Stimulated activated CD4-positive, alpha-beta T cell treated with anti-CD3 and anti-CD28 coated beads, Interleukin-4, amount 100 ng/mL, for 4 hours (primary cell): ENCODE results near the gene DOCK1.

Experiments used
- DNase-seq, 2 experiments: peaks; one replicate each; pipeline ENCODE4 v3.0.0-alpha.2; 2020

DOCK1 gene

GRCh38 chr10:127449490-127449889 is 544.3 kb downstream of the DOCK1 start:
- no peak for DNase-seq

DNA sequence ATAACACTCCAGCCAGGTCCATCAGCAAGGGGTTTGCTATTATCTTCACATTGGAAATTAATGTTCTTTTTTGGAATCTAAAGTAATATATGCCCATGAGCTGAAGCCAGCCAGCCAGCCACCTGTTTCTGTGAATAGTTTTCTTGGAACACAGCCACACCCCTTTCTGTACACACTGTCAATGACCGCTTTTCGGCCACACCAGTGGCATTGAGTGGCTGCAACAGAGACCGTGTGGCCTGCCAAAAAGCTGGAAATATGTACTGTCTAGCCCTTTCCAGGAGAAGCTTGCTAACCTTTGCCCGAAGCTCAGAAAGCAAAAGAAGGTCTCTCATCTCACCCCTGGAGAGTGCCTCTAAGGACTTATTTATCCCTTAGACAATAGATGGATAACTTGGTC is 545.4 kb downstream of the DOCK1 start:
- no peak for DNase-seq

- no peak for DNase-seq
These were observed 546.4 kb downstream of the DOCK1 start for GRCh38 chr10:127451628-127452027.

DNA sequence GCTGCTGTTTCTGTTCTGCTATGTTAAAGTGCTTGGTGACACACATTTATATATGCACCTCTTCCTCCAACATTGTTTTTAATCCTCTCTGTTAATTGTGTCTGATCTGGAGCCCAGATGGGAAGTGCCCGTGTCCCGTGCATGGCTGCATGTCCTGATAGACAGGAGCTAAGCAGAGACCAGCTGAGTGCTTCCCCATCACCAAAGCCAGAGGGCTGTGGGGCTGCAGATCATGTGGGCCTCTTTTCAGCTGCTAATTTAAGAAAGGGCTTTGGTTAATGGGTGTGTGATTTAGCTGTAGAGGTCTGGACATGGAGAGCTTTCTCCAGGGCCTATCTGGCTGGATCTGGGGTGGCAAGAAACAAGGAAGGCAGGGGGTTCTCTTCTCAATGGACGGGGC is 547.3 kb downstream of the DOCK1 start:
- no peak for DNase-seq

DNA sequence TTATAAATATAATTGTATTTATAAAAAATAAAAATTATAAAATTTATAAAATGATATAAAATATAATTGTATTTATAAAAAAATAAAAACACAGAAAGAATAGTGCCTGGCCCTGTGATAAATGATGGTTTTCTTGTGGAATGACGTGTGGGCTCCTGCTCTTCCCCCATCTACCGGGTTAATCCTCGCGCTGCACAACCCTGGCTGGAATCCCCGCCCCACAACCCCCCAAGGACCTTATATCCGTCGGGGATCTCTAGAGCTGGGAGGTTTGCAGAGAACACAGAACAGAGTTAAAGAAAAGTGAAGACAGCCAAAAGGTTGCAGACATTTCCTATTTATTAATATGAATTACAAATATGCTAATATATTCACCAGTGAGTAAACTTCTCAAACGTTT is 548.5 kb downstream of the DOCK1 start:
- DNase-seq: no peak

DNA sequence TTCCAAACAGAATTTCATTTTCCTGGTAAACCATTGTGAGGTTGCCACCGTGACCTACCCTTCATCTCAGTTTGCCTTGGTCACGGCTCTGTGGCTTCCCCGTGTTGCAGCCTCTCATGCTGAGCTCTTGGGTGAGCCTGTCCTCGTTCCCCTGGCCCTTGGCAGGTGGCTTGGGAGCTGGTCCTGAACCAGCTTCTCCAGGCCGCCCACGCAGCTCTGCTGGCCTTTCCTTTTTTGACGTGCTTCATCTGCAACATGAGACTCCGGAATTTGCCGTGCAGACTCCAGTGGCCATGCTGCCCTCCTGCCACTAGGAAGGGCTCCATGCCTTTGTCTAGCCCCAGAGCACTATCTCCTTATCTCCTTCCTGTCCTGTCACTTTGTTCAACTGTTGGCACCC is 550.9 kb downstream of the DOCK1 start:
- DNase-seq: no peak

DNA sequence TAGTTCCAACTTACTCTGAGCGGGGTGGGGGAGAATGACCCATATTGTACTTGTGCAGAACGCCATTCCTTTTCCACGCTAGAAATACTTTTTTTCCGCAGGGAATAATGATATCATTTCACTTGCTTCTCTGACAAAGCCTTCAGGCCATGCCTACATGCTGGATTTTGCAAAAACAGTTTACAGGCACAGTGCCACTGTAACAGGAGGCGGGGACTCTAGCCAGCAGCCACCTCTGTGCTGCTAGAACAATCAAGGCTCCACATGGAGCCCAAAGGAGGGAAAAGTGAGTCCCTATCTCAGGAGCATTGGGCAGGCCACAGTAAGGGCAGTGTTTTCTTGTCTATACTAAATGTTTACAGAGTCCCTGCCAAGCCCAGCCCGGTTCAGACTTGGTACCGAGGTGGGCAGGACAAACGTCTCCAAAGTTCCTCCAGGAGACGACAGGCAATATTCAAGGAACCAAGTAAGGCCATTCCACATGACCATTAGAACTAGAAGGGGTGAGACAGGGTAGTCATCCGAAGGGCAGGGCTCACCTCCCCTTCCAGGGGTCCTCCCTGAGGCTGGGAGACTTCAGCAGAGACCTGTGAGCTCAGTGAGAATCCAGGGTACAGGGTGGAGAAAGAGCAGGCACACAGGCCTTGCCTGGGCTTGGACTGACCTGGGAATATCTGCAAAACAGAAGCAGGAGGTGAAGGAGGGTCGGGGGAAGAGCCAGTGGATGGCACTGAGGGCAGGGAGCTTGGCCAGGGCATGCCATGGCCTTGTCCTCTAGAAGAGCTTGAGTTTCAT is 553.0 kb downstream of the DOCK1 start:
- DNase-seq: no peak

- no peak for DNase-seq
These were observed 553.6 kb downstream of the DOCK1 start for GRCh38 chr10:127458829-127459228.

GRCh38 chr10:127459918-127460317 is 554.7 kb downstream of the DOCK1 start:
- no peak for DNase-seq

- DNase-seq: no peak
These were observed 557.5 kb downstream of the DOCK1 start for GRCh38 chr10:127462643-127463295.

- no peak for DNase-seq
These were observed 558.3 kb downstream of the DOCK1 start for GRCh38 chr10:127463548-127463947.

DNA sequence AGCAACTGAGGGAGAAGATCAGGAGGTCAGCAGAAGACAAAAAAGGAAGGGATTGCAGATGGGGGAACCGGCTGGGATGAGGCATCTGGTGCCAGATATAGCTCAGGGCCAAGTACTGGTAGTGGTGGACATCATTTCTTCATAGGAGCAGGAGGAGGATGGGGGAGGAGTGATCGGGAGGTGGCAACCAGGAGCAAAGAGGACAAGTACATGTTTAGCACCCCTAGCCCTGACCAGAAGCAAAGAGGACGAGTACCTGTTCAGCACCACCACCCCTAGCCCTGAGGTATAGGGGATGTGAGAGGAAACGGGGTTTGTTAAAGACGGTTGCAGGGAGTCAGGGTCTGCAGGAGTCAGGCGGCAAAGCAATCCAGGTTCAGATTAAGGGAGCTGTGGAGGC is 559.3 kb downstream of the DOCK1 start:
- DNase-seq: no peak

GRCh38 chr10:127467811-127468210 is 562.6 kb downstream of the DOCK1 start:
- no peak for DNase-seq

GRCh38 chr10:127468632-127469031 is 563.4 kb downstream of the DOCK1 start:
- no peak for DNase-seq

- no peak for DNase-seq
These were observed 565.7 kb downstream of the DOCK1 start for GRCh38 chr10:127470911-127471310.

DNA sequence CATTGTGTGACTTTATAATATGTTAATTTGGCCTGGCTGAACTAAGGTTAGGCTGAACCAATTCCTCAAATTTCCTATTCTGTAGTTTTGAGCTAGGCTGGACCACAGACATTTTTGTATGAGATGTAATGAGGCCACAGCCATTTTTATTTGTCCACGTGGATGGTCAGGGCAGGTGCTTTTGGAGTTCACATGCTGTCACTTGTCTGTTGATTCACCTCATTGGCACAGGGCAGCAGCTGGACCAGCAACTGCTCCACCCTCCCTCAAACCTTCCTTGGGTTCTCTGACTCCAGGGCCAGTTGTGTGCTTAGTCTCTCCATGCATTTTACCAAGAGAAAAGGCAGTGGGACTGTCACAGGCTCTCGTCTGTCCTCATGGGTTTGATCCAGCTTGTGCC is 567.7 kb downstream of the DOCK1 start:
- no peak for DNase-seq

DNA sequence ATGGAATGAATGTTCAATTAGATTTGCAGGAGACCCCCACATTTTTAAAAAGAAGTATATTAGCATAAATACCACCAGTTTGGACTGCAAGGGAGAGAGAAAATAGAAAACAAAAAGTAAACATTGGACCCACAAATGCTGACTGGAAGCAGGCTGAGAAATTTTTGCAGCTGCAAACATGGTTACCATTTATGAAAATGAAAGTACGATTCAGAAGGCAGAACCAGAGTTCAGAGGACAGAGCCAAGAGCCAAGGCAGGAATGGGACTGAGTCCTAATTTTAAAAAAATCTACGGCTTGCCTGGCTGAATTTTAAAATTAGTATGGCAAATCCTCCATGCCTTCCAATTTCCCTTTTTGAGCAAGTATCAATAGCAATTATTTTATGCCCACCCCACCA is 569.3 kb downstream of the DOCK1 start:
- DNase-seq: no peak

DNA sequence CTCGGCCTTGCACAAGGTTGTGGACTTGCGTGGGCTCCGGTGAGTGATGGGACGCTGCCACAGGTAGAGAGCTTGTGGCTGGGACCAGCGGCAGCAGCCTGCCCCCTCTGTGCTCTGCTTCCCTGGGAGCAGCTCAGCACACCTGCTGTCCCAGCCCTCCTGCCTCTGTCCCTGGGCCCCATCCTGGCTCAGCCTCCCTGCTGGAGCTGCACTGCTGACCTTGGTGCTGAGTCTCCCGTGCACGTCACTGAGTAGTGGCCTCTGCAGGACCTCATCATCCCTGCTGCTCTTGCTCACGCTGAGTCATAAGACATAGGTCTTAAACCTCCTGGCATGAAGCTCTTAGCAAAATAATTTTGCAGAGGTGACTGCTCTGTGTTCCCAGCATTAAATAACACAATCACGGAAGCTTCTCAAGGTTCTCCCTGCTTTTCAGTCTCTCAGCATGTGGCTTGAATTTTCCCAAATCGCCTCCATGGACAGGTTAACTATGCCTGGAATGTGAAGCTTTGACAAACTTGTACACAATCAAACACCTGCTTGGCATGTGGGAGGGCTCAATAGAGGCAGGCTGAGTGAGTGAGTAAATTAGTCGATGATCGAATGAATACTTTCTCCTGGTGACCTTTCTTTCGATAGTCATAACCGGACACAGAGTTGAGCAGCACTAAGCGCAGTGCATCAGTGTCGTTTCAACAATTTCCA is 580.1 kb downstream of the DOCK1 start:
- no peak for DNase-seq

DNA sequence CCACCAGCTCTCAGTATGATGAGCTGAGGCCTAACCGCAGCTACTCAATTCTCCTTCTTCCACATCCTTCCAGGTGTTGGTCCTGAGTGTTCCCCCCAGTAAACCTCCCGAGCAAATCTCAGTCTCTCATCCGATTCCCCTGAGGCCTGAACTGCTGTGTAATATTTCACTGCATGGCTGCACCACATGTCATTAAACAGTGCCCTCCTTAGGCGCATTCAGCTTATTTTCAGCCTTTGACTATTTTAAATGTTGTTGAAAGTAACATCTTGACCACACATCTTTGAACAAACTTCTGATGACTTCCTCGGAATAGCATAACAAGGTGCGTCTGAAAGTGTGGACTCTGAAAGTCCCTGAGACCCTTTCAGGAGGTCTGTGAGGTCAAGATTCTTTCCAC is 581.1 kb downstream of the DOCK1 start:
- DNase-seq: no peak

DNA sequence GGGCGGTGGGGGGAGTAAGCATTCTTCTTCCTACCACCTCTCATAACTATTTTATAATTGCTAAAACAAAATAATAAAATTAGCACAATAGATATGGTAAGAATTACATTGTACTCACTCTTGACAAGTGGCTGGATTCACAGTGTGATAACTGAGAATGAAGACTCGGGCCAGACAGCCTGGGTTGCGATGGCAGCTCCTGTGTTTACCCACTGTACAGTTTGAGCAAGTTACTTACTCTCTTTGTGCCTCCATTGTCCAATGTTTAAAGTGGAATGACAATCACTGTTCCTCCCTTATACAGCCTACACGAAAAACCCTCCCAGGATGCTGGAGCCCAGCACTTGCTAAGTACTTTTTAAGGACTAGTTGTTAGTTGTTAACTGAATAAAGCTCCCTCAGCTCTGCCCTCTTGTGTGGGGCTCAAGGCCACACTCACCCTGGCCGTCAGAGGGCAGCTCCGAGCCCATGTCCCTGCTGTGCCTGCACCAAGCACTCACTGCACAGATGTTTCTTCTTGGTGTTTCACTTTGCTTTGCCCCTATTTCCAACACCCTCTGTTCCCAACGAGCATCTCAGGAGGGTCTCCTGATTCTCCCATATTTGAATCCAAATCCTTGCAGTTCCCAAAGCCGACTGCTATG is 587.5 kb downstream of the DOCK1 start:
- DNase-seq: no peak

DNA sequence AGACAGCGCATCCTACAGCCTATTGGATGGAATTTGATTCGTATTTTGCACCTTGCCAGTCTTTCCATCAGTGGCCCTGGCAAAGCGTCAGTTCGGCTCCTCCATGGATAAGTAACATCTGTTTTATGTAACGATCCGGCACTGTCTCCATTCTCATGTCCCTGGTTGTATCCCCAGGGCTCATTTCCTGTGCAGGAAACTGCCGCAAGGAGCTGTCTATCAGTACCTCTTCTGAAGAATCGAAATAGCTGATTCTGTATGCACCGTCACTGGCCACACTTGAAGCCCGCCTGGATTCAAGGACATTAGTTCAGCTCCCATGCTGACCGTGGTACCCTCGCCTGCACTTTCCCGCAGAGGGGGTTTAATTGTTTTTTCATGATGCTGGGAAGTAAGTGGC is 590.8 kb downstream of the DOCK1 start:
- no peak for DNase-seq

DNA sequence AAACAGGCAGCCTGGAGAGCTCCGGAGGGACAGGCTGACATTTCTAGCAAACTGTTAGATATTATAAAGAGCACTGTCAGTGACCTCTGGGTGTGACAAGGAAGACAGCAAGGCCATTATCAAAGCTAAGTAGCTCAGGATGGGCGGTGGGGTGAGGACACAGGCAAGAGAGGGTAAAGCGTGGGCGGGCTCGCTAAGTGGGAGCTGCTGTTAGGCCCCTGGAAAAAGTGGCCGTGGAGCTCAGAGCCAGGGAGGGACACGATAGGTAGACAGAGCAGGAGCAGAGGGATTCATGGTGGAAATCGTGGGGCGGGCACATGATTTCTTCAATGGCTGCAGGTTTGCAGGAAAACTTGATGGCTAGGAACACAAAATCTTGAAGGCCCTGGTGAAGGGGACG is 592.5 kb downstream of the DOCK1 start:
- no peak for DNase-seq

GRCh38 chr10:127498087-127498486 is 592.9 kb downstream of the DOCK1 start:
- no peak for DNase-seq

DNA sequence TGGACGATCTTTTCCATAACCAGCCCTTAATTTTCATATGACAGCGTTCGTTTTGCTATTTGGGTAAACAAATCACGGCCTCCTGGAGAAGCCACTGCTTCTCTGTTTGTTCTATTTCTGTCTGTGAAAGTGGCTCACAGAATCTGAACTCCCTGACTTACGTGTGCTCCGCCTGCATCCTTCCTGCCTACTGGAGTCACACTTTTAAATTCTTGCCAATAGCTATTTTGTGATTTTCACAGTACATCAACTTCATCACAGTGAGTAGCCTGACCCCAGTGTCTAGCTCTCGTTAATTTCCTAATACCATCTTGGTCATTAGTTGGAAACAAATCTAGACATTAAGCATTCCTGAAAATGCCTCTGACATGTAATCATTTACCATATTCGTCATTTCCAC is 594.9 kb downstream of the DOCK1 start:
- no peak for DNase-seq
